ENCODE data around the gene CDC40.

DNA sequence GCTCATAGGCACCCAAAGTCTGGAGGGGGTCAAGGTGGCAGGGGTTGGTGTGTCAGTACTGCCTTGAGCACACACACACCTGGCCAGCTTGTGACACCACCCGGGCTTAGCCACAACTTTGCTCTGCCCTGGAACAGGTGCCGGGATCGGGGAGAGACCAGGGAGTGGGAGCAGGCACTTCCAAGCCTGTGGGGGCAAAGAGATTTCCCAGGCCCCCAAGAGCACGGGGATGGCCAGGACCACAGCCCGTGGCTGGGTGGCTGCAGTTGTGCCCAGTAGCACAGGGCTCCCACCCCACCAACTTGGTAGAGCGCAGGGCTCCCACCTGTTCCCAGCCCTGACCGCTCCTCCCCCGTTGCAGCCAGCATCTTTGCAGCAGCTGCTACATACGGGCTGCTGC is 41.2 kb upstream of the CDC40 start:
- TF ChIP-seq RAD51 (IDR thresholded peaks at IDR 0.05; ENCODE audit: borderline replicate concordance, low read depth) (no peak), KLF6 (CRISPR knock-in tag; IDR thresholded peaks at IDR 0.05; ENCODE audit: borderline replicate concordance) (no peak), BRCA1 (IDR thresholded peaks at IDR 0.05) (no peak), BRCA1 (CRISPR knock-in tag; IDR thresholded peaks at IDR 0.05) (no peak), TEAD1 (CRISPR knock-in tag; IDR thresholded peaks at IDR 0.05) (no peak)
- TF ChIP-seq, protein P1, sequence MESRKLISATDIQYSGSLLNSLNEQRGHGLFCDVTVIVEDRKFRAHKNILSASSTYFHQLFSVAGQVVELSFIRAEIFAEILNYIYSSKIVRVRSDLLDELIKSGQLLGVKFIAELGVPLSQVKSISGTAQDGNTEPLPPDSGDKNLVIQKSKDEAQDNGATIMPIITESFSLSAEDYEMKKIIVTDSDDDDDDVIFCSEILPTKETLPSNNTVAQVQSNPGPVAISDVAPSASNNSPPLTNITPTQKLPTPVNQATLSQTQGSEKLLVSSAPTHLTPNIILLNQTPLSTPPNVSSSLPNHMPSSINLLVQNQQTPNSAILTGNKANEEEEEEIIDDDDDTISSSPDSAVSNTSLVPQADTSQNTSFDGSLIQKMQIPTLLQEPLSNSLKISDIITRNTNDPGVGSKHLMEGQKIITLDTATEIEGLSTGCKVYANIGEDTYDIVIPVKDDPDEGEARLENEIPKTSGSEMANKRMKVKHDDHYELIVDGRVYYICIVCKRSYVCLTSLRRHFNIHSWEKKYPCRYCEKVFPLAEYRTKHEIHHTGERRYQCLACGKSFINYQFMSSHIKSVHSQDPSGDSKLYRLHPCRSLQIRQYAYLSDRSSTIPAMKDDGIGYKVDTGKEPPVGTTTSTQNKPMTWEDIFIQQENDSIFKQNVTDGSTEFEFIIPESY (CRISPR knock-in tag; IDR thresholded peaks at IDR 0.05) = no peak
